Measurements from ENCODE around the gene HSPB3.

DNA sequence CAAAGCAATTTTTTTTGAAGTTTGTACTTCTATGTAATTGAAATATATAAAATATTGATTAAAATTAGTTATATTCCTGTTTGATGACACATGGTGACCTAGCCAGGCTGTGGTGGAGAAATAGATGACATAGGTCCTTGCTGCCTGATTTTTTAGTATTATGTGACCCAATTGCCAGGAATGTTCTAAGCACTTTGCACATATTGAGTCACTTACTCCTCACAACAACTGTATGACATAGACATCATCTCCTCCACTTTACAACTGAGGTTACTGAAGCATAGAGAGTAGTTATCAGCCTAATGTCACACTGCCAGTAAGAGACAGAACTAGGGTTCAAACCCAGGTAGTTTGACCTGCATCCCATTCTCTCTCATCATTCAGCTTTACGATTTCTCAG lies 35.8 kb downstream of the HSPB3 start:
- TF ChIP-seq, protein P1, sequence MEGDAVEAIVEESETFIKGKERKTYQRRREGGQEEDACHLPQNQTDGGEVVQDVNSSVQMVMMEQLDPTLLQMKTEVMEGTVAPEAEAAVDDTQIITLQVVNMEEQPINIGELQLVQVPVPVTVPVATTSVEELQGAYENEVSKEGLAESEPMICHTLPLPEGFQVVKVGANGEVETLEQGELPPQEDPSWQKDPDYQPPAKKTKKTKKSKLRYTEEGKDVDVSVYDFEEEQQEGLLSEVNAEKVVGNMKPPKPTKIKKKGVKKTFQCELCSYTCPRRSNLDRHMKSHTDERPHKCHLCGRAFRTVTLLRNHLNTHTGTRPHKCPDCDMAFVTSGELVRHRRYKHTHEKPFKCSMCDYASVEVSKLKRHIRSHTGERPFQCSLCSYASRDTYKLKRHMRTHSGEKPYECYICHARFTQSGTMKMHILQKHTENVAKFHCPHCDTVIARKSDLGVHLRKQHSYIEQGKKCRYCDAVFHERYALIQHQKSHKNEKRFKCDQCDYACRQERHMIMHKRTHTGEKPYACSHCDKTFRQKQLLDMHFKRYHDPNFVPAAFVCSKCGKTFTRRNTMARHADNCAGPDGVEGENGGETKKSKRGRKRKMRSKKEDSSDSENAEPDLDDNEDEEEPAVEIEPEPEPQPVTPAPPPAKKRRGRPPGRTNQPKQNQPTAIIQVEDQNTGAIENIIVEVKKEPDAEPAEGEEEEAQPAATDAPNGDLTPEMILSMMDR (IDR thresholded peaks at IDR 0.05), result no peak
- no peak for TF ChIP-seq POLR2AphosphoS5 (IDR thresholded peaks at IDR 0.05)

All from gastroesophageal sphincter (tissue), 3 donors.